ENCODE results near the gene PCNX3. TPM values are rescaled to one million over a fixed set of nuclear protein-coding genes. Genes with fewer than 3 reads are reported as not detected.

Gene PCNX3
- total and polyA plus RNA-seq, 2 of the 13 experiments (the other 11 are each of a cell fraction or from before 2014, with no cell fraction given) = 16.2 to 23.0 TPM

GRCh38 chr11:65651589-65652510, 36.3 kb downstream of the PCNX3 start:
- POLR2A ChIA-PET = interaction anchor here (0.7 to 4.3 kb wide), 17 partner anchors 9 to 607 kb away, joined by 3 to 78 read pairs (median 8); partner anchors contain the start of genes FAU, KAT5, MAP3K11 and PCNX3
- no peaks in the 10 kb centered on the region for H3K9me3 ChIP-seq (ENCODE audit: low read length)
- FAIRE-seq (no peak), ATAC-seq (peak; percentile 7; the same call in 2 of the 3 replicates), DNase-seq (ENCODE audit: low spot score) (no peak)
- BruUV-seq (replicated peaks) = no TSS peak
- intact Hi-C loops (cut with micrococcal nuclease; ENCODE audit: unreplicated experiment) = no loop called here
- CTCF ChIA-PET (ENCODE audit: low intra/inter-chr PET ratio, low total read pairs) = no interaction called here
- H3K4me2 ChIP-seq (ENCODE audit: low read depth, low read length) = peak overlapping the region; percentile 98
- H3K79me2 ChIP-seq (ENCODE audit: insufficient read depth, low read length) = no peaks in the 10 kb centered on the region
- peak overlapping the region; percentile 89 for H3K9ac ChIP-seq (ENCODE audit: insufficient read depth, low read depth, low read length)
- no peak overlapping the region for H2AFZ ChIP-seq (ENCODE audit: low read length)
- WGBS (ENCODE audit: low lambda C conversion rate) = 43% methylated on average over 25 of the region's 28 CpGs
- H3K27me3 ChIP-seq (ENCODE audit: control insufficient read depth in 1 of 2, insufficient read depth in 2 of 2, low read length in 2 of 2) = no peaks in the 10 kb centered on the region
- peaks cover 7 to 21% of the 10 kb centered on the region in 2 experiments; a peak in 4 of 5 replicates for H3K36me3 ChIP-seq (replicated peaks in 1 of 2; ENCODE audit: control insufficient read depth in 1 of 2, insufficient read depth in 2 of 2, low read length in 2 of 2)
- H3K27ac ChIP-seq (ENCODE audit: extremely low read length, insufficient read depth, low read length) = peak overlapping the region; percentile 98
- H3K4me3 ChIP-seq (replicated peaks in 1 of 3; ENCODE audit: insufficient read depth in 1 of 3, low read depth in 2 of 3, low read length in 3 of 3) = peak overlapping the region; percentile 48 to 76 (median 54); a peak in 5 of 6 replicates
- peaks cover 35% of the 10 kb centered on the region for H3K4me1 ChIP-seq (ENCODE audit: insufficient read depth, low read length)
- no peaks in the 10 kb centered on the region for H4K20me1 ChIP-seq (ENCODE audit: insufficient read depth, low read length)
- in situ Hi-C loops (cut with HindIII; ENCODE audit: extremely low pct_ligation_motif_present, low pct_unique_long_range_greater_than_20kb) = no loop called here
- peak; percentile 36; the same call in 1 of the 2 replicates for TF ChIP-seq NFAT5 (CRISPR knock-in tag; IDR thresholded peaks at IDR 0.05)
- TF ChIP-seq MED13 (CRISPR knock-in tag; IDR thresholded peaks at IDR 0.05) = 0 out of 2 replicates have a peak, but pooled peaks have one; percentile 26
- 0 out of 2 replicates have a peak, but pooled peaks have one; percentile 2 for TF ChIP-seq ZNF160 (CRISPR knock-in tag; IDR thresholded peaks at IDR 0.05)
- 0 out of 2 replicates have a peak, but pooled peaks have one; percentile 10 for TF ChIP-seq ZNF317 (CRISPR knock-in tag; IDR thresholded peaks at IDR 0.05)
- no peak for TF ChIP-seq ZMYM4 (CRISPR knock-in tag; IDR thresholded peaks at IDR 0.05)
- TF ChIP-seq ZNF232 (CRISPR knock-in tag; IDR thresholded peaks at IDR 0.05; ENCODE audit: borderline replicate concordance) = 0 out of 2 replicates have a peak, but pooled peaks have one; percentile 45
- TF ChIP-seq ZNF446 (CRISPR knock-in tag; IDR thresholded peaks at IDR 0.05) = 0 out of 2 replicates have a peak, but pooled peaks have one; percentile 27
- TF ChIP-seq PAX8 (CRISPR knock-in tag; IDR thresholded peaks at IDR 0.05; ENCODE audit: borderline replicate concordance) = no peak
- TF ChIP-seq MAFK (conservative IDR thresholded peaks at IDR 0.05 in 1 of 2, IDR thresholded peaks at IDR 0.05 in 1 of 2; ENCODE audit: low read length in 2 of 2) = no peak
- TF ChIP-seq ZXDC (CRISPR knock-in tag; IDR thresholded peaks at IDR 0.05) = no peak
- 0 out of 2 replicates have a peak, but pooled peaks have one; percentile 25 for TF ChIP-seq TBX2 (CRISPR knock-in tag; IDR thresholded peaks at IDR 0.05; ENCODE audit: borderline replicate concordance)
- no peak; the same call in 1 of the 2 replicates for TF ChIP-seq IKZF5 (CRISPR knock-in tag; IDR thresholded peaks at IDR 0.05)
- no peak for TF ChIP-seq ARHGAP35 (CRISPR knock-in tag; IDR thresholded peaks at IDR 0.05; ENCODE audit: borderline replicate concordance)
